ENCODE results near the gene ANKRD12.
"Not testable (repeated sequence)": the region's sequence is repeated elsewhere in the genome, so short reads cannot be mapped to it uniquely, and the experiment has no call there.

The ANKRD12 gene

DNA sequence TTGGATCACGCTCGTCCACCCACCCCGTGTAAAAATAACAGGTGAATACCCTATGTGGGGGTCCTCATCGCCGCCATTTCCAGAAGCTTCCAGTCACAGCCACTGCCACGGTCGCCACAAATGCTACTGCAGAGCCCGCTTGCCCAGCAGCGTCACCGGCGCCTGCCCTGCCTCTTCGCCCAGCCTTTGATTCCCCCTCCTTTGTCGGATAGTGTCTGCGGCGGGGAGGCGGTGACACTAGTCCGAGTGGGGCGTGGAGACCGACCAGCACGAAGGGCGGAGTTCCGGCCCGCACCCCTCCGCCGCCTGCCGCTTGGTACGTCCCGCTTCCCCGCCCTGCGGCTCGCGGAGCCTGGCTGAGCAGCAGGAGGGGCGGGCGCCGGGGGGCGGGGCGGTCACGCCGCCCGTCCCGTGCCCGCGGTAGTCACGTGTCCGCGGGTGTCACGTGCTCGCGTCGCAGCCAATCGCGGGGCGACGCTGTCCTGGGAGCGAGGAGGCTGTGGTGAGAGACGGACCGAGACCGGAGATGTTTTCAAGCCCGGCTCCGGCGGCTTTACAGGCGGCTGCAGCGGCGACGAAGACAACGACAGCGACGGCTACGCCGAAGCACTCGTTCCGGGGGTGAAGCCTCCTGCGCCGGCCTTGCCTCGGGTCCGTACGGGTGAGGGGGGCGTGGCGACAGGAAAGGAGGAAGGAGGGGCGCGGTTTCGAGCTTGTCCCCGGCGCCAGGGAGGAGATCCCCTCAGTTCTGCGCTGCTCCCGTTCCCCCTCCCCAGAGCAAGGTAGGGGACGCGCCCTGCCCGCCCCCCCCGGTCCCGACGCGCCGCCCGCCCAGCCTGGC lies at the start of gene ANKRD12:
TSS of gene ANKRD12 (plus strand) at position 467 of the 841 bp plus-strand sequence. CDS start 45,652 bp downstream, outside the sequence.
- DNase-seq: peak; percentile 68

- no peak for DNase-seq
These were observed 49.4 kb upstream of the ANKRD12 start for GRCh38 chr18:9087144-9087543.

- no peak for DNase-seq
These were observed 48.3 kb upstream of the ANKRD12 start for GRCh38 chr18:9088252-9088651.

- not testable (repeated sequence) for DNase-seq
These were observed 47.9 kb upstream of the ANKRD12 start for GRCh38 chr18:9088727-9089126.

GRCh38 chr18:9090578-9090977 lies 46.0 kb upstream of the ANKRD12 start:
- DNase-seq: no peak

GRCh38 chr18:9091066-9091476 lies 45.5 kb upstream of the ANKRD12 start:
- DNase-seq: no peak

GRCh38 chr18:9092665-9093064 lies 43.9 kb upstream of the ANKRD12 start:
- no peak for DNase-seq

DNA sequence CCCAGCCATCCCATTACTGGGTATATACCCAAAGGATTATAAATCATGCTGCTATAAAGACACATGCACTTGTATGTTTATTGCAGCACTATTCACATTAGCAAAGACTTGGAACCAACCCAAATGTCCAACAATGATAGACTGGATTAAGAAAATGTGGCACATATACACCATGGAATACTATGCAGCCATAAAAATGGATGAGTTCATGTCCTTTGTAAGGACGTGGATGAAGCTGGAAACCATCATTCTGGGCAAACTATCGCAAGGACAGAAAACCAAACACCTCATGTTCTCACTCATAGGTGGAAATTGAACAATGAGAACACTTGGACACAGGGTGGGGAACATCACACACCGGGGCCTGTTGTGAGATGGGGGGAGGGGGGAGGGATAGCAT lies 43.5 kb upstream of the ANKRD12 start:
- DNase-seq: not testable (repeated sequence)

DNA sequence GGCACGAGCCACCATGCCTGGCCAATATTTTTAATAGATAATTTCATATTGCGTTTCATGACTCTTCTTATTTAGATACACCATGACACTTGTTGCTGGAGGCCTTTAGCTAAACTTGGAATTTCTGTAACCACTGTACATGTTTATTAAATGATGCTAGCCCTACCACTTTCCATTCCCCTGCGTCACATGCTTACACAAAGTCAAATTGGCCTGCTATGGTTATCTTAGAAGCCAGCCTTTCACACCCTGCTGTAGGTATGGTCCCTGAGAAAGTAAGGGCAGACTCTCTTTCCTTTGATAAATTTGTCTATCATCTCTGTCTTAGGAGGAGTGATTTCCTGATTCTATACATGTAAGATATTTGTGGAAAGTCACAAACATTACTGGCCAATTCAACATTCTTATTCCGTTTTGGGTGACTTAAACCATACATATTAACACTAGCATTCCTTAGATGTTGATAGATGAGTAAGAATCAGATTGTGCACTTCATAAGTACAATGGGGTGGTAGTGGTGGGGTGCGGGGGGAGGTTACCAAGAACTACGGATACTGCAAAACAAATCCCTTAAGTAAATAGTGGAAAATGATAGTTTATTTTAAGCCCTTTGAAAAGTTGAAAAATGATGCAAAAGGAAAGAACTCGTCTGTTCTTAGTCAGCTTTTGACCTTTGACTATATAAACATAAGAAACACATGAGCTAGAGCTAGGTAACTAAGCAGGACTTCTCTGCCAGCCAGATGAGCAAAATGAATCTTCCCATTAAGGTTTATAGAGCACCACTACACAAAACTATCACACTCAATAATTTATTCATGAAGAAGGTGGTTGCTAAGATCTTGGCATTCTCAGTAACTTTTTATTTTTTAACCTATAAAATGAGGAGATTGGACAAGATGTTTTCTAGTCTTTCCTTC lies 42.0 kb upstream of the ANKRD12 start:
- no peak for DNase-seq

DNA sequence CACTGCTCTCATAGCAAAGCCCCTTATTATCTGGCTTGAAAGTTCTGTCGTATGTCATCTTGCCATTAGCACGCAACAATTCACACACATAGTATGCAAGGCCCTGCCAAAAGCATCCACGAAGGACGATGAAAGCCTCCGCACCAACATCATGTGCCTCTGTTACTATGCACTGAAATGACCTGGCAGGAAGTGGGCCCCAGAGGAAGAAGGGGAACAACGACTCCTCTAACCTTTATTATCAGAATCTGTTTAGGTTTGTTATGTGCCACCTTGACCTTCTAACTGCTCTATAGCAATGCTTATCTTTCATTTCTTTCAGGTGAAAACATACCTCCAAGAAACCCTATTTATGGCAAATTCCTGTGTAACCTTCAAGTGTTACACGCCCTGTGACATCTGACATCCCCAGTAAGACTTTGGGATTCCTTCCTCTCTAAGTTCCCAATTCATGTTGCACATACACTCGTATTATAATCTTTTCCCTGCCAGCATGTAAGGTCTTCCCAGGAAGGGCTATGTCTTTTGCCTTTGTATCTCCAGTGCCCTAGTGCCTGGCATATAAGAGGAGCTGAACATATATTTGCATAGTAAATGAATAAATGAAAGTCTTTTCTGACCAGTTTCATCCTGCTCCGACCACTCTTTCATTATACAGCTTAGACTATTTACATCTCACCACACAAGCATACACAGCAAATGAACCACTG lies 41.1 kb upstream of the ANKRD12 start:
- DNase-seq: no peak

- DNase-seq: no peak
These were observed 40.6 kb upstream of the ANKRD12 start for GRCh38 chr18:9096007-9096371.

GRCh38 chr18:9096685-9097084 lies 39.9 kb upstream of the ANKRD12 start:
- no peak for DNase-seq

- DNase-seq: no peak
These were observed 39.2 kb upstream of the ANKRD12 start for GRCh38 chr18:9097349-9097748.

GRCh38 chr18:9100796-9101195 lies 35.8 kb upstream of the ANKRD12 start:
- DNase-seq: no peak

DNA sequence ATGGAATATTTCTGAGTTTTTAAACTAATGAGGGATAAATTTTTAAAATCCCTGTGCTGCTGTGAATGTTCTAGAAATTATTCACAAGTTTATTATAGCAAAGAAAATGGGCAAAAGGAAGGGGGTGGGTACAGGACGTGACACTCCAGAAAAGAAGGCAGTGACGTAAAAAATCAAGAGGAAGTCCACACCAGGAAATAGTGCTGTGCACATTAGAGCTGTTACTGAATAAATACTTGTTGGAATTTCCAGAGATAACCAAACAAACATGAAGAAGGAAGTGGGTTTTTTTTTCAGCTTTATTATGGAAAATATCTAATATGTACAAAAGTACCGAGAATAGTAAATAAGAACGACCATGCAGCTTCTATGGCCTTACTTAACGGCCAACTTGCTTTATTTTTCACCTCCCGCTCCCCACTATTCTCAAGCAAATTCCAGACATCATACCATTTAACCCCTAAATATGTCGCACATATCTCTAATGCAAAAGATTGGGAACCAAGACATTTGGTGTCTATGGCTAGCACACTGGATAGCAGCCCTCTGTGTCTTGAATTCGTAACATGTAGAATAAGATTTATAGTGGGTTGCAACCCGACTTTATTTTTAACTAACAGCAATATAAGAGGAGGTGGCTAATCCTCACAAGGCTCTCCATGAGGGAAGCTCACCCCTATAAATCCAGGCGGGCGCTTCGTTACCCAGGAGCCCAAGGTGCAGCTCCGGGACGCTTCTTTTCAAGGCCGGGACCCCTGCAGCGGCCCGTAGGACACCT lies 34.7 kb upstream of the ANKRD12 start:
- no peak for DNase-seq

DNA sequence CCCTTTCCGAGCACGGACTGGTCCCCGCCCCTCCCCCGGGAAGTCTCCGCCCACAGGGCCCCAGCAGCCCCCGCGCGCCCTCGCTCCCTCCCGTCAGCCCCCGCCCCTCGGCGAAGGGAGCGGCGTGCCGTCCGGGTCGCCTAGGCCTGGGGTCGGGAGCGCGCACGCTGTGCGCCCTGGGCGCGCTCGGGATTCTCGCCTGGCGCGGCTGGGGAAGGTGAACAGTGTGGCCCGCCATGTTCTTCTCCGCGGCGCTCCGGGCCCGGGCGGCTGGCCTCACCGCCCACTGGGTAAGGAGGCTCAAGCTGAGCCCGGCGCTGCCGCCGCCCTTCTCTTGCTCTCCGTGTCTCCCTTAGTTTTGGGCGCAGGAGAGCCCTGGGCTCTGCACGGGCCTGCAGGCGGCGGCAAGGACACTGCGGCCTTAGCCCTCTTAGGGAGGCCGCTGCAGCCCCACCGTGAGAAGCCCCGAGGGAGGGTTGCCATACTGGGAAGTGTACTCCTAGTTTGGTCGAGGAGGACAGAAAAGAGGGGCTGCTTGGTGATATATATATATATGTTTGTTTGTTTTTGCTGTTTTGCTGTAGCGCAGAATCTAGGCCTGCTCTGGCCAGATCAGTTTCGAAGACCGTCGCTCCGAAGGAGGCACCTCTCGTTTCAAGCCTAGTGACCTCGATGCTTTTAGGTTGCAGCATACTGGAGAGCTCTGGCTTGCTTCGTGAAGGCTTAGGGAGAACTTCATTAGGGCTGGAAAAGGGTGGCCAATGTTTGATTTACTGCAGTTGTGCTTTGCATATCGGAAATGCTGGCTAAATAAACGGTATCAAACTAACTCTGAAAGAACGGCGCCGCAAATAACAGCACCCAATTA lies 33.8 kb upstream of the ANKRD12 start, which contains the start of gene NDUFV2:
TSS of gene NDUFV2 (plus strand) at position 192 of the 868 bp plus-strand sequence. CDS start at position 237, 45 bp downstream.
- DNase-seq: peak; percentile 61

GRCh38 chr18:9103376-9103873 lies 33.2 kb upstream of the ANKRD12 start:
- DNase-seq: no peak

- DNase-seq: no peak
These were observed 32.2 kb upstream of the ANKRD12 start for GRCh38 chr18:9104244-9104901.

DNA sequence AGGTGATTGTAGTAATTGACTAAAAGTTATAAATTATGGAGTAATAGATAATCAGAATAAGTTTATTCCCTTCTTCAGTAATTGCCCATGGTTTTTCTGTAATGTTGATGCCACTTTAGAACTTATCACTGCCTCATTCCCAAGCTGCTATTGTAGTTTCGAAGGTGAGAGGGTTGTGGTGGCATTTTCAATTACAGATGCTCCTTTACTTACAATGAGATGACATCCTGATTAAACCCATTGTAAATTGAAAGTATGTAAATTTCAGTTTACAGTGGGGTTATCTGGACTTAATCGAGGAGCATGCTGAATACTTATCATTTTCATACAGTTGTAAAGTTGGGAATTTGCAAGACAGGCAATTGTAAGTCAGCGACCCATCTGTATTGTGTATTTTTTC lies 31.2 kb upstream of the ANKRD12 start:
- DNase-seq: no peak

- DNase-seq: no peak
These were observed 30.5 kb upstream of the ANKRD12 start for GRCh38 chr18:9106094-9106493.

All from NCI-H1436 treated with DMSO at 0.1 percent for 48 hours (cell line).